Choroid plexus epithelial cell (primary cell): ENCODE measurements around the gene SATB1.

Experiments
- DNase-seq: peaks from one replicate; pipeline ENCODE4 v3.0.0-alpha.2; 2010; ENCODE audit warnings: low read depth
- H3K4me3 ChIP-seq: 2 replicates; pipeline ENCODE4 v1.5.1; 2011; ENCODE audit warnings: low read depth, mild to moderate bottlenecking, control low read depth, low read length, moderate library complexity
- TF ChIP-seq, protein P1 (sequence below): conservative IDR thresholded peaks from 2 replicates; pipeline ENCODE4 v1.5.1; 2011; ENCODE audit warnings: low read depth, mild to moderate bottlenecking, control low read depth, inconsistent platforms, low read length, moderate library complexity

SATB1 gene

DNA sequence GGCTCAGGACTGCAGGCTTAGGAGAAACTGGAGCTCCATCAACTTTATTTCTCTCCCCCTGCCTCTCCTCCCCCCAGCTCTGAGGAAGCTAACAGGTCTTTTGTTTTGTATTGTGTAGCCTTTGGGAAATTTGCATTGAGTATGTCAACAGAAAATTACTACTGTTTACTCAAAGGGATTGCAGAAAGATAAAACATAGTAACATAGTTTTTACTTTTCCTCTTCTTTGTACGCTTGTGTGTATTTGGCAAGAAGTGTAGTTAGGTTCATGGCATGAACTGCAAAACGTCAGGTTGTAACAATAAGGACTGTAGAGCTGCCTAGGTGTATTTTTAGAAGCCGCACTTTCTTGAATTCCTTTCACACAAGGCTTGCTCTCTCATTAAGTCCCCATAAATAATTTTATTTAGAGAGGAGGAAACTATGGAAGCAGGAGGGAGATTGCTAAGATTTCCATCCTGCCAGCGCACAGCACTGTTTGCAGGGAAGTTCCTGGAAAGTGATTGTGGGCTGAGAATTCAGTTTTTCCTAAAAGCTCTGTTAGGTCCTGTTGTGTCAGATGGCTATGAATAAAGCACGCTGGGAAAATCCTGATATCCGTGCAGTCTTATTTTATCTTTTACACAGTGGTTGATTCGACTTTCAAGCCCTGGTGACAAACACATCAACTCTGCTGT is 21.1 kb upstream of the SATB1 start:
- no peak for DNase-seq
- H3K4me3 ChIP-seq, result no peak overlapping the region

DNA sequence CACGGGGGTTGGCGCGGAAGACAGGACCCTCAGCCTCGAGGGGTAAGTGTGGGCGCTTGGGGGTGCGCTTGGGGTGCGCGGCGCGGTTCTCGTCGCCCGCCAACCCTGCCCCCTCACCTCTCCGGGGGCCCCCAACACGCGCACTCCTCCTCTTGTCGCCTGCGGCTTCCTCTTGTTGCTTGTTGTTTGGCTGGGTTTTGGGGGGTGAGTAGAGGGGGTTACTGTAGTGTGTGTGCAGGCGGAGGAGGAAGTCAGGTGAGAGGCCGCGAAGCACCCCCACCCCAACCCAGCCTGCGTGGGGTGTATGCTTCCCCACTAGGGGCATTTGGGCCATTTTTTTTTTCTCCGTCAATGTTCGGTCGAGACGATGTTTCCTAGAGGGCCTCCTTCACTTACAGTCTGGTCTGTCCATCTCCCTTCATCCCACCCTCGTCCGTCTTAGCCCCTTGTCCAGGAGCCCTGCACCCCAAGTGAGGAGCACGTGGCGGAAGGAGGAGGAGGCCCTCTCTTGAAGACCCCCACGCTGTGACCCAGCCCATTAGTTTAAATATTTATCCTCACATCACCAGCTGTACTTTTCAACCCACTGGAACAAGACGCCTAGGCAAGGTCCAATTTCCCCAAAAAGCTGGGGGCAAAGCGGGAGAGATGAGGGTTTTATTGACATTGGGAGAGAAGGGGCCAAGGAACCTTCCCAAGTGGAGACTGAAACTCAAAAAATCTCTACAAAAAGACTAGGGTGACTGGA is 20.4 kb upstream of the SATB1 start:
- peak overlapping the region; percentile 14 for H3K4me3 ChIP-seq
- TF ChIP-seq, protein P1, sequence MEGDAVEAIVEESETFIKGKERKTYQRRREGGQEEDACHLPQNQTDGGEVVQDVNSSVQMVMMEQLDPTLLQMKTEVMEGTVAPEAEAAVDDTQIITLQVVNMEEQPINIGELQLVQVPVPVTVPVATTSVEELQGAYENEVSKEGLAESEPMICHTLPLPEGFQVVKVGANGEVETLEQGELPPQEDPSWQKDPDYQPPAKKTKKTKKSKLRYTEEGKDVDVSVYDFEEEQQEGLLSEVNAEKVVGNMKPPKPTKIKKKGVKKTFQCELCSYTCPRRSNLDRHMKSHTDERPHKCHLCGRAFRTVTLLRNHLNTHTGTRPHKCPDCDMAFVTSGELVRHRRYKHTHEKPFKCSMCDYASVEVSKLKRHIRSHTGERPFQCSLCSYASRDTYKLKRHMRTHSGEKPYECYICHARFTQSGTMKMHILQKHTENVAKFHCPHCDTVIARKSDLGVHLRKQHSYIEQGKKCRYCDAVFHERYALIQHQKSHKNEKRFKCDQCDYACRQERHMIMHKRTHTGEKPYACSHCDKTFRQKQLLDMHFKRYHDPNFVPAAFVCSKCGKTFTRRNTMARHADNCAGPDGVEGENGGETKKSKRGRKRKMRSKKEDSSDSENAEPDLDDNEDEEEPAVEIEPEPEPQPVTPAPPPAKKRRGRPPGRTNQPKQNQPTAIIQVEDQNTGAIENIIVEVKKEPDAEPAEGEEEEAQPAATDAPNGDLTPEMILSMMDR, result no peak
- DNase-seq, result no peak

More for the DNA sequence above, 21.1 kb upstream of the SATB1 start:
- TF ChIP-seq, protein P1, result no peak

DNA sequence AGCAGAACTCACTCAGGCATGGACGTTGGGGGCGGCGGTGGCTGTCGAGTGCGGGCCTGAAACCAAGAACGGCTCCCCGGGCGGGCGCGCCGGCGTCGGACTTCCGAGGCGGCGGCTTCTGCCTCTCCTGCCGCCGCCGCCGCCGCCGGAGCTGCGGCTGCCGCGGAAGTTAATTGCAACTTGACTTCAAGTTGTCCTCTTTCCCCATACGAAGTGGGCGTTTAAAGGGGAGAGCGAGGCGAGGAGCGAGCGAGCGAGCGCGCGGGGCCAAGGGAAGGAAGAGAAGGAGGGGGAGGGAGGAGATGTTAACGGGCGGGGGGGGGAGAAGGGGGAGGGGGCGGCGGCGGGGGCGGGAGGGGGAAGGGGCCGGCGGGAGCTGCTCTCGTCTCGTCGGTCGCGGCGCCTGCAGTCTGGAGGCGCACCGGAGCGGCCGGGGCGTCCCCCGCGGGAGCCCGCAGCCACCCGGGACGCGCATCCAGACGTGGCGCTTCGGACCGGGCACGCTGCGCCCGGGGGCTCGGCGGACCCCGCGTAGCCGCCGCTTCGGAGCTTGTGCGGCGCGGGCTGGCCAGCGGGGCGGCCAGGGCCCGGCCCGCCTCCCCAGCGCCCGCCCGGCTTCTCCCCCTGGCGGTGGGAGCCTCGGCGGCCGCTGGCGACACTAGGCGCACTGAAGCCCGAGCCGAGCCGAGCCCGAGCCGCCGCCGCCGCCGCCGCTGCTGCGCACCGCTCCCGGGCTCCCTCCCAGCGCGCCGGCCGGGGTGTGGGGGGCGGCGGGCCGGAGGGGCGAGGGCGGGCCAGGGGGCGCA is 19.7 kb upstream of the SATB1 start:
- peak; percentile 44 for DNase-seq
- TF ChIP-seq, protein P1, result peak; percentile 34
- H3K4me3 ChIP-seq, result peak overlapping the region; percentile 41

DNA sequence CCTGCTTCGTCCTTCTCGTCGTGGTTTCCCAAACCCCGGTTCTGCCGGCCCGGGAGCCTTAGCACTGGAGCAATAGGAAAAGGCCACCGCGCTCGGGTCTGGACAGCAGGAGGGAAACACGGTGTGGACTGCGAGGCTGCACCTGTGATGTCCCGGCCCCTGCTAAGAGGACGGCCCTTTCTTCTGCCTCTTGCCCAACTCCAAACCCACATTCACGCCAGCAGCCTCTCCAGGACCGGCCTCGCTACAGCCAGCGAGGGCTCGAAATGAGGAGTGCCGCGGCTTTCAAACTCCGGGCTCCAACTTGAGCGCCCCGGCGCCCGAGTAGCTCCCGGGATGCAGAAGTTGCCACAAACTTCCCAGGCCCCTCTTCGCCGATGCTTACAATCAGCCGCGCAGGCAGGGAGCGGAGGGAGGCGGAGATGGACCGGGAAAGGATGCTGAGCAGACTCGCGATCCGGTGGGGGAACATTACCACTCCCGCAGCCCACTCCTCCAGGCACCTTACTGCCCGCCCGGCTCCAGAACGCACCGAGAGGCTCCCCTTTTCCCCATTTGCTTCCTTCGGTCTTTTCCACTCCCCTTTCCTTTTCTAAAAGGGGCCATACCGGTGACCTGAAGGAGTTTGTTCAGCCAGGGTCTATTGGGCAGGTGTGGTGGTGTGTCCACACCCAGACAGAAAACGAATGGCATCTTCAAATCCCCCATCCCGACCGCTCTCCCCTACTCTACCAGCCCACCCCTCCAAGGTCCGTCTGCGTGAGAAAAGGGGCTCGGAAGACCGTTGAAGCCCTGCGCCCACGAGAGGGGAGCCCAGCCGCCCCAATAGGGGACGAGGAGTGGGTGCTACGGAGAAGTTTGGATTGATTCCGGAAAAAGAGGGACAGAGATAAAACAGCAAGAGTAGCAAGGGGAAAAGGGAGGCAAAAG is 18.8 kb upstream of the SATB1 start:
- TF ChIP-seq, protein P1, result no peak
- peak overlapping the region; percentile 41 for H3K4me3 ChIP-seq
- DNase-seq, result no peak

DNA sequence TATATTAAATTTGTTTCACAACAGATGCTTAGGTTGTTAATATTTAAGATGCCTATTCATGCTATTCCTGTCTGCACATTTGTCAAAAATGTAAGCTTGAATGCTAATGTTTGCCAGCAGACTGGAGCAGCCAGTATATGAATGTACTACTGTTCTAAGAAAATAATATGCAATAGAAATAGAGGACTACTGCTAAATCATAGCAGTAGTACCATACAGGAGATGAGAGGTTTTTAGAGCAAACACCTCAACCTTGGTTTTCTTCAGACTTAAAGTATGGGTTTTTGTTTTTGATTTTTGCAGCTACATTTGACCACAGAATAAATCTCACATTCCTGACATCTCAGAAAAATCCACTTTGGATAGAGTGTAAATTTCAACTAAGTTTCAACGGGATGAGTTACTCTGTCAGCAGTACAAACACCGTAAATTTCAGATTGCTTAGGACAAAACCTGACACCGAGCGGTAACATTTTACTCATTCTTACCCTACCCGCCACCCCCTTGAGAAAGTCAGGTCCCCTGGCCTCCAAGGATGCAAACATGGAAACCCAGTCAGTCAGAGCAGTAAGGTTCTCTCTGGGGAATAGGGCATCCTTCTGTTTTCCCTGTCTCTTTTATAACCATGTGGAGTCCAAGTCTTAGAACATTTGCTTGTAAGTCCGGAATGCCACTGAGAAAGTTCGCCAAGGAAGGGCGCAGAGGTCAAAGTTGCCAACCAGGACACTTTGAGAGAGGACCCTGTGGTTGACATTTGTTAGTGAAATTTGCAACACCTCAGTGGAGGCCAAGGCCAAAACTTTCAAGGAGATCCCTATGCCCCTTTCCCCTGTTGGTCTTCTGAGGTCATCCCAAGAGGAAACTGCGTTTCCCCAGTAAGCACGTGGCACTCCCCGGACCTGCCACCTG is 17.9 kb upstream of the SATB1 start:
- DNase-seq, result no peak
- TF ChIP-seq, protein P1, result no peak
- H3K4me3 ChIP-seq, result no peak overlapping the region
